ENCODE measurements around the gene ITFG1. TPM values are rescaled to one million over a fixed set of nuclear protein-coding genes. Genes with fewer than 3 reads are reported as not detected.
"Not testable (repeated sequence)": the region's sequence is repeated elsewhere in the genome, so short reads cannot be mapped to it uniquely, and the experiment has no call there.

ITFG1 gene
- total RNA-seq, 2 experiments from 2014 or later, result 18.9 to 27.0 TPM

GRCh38 chr16:47366228-47366627 lies 94.6 kb downstream of the ITFG1 start:
- no peak for DNase-seq
- Mint-ChIP-seq H3K9me3 (ENCODE audit: low read depth) (no peaks in the 10 kb centered on the region), H3K36me3 (ENCODE audit: low read depth) (peaks cover 25% of the 10 kb centered on the region), H3K27me3 (no peaks in the 10 kb centered on the region), H3K4me1 (no peaks in the 10 kb centered on the region), H3K4me3 (no peak overlapping the region), H3K27ac (no peak overlapping the region)
- no peak for ATAC-seq
- CTCF ChIA-PET, result no interaction called here
- POLR2A ChIA-PET, result no interaction called here
- intact Hi-C loops (cut with DNase I, micrococcal nuclease), result no loop called here

DNA sequence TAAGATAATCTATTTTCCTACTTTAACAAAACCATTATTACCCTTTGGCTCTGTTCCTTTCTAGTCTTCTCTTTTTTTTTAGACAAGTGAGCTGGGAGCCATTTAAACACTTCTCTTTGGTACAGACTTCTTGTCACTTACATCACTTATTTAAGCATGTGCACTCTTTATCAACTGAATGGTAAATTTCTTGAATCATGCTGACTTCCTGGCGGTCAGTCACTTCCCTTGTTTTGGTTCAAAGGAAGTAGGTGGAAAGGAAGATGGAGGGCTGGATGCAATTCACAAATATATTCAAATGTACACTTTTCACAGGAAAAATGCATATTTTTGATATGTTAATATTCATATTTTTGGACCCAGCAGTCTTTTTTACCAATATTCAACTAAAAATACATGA lies 97.1 kb downstream of the ITFG1 start:
- Mint-ChIP-seq H3K27ac (no peak overlapping the region), H3K27me3 (no peaks in the 10 kb centered on the region), H3K4me1 (no peaks in the 10 kb centered on the region), H3K4me3 (no peak overlapping the region), H3K36me3 (ENCODE audit: low read depth) (peaks cover 20% of the 10 kb centered on the region), H3K9me3 (ENCODE audit: low read depth) (no peaks in the 10 kb centered on the region)
- ChIA-PET POLR2A (no interaction called here), CTCF (interaction anchor here (1.4 kb wide), 1 partner anchor 326 kb away, joined by 4 read pairs; no protein-coding TSS in a partner anchor)
- ATAC-seq (no peak), DNase-seq (no peak)
- intact Hi-C loops (cut with DNase I, micrococcal nuclease), result no loop called here

GRCh38 chr16:47359478-47359877 lies 101.4 kb downstream of the ITFG1 start:
- Mint-ChIP-seq H3K36me3 (ENCODE audit: low read depth) (peaks cover 31% of the 10 kb centered on the region), H3K9me3 (ENCODE audit: low read depth) (peaks cover 4% of the 10 kb centered on the region), H3K27me3 (no peaks in the 10 kb centered on the region), H3K27ac (no peak overlapping the region), H3K4me3 (no peak overlapping the region), H3K4me1 (no peaks in the 10 kb centered on the region)
- intact Hi-C loops (cut with DNase I, micrococcal nuclease), result no loop called here
- ATAC-seq, result no peak
- CTCF ChIA-PET, result no interaction called here
- POLR2A ChIA-PET, result no interaction called here
- no peak for DNase-seq

DNA sequence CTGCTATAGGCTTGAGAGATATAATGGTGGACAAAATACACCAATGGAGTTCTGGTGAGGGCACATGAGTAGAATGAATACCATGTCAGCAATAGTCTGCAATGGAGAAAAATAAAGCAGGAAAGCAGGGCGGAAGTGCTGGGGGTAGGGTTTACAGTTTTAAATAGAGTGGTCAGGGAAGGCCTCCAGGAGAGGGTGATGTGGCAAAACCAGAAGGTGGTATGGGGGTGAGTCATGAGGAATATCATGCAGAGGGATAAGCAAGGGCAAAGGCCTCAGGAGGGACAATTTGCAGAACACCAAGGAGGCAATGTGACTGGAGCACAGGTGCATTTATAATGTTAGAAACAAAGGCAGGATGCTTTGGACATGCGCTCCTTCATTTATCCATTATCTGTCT lies 102.0 kb downstream of the ITFG1 start:
- intact Hi-C loops (cut with DNase I, micrococcal nuclease), result no loop called here
- Mint-ChIP-seq H3K4me3 (no peak overlapping the region), H3K9me3 (ENCODE audit: low read depth) (peaks cover 6% of the 10 kb centered on the region), H3K27ac (no peak overlapping the region), H3K4me1 (no peaks in the 10 kb centered on the region), H3K27me3 (no peaks in the 10 kb centered on the region), H3K36me3 (ENCODE audit: low read depth) (peaks cover 37% of the 10 kb centered on the region)
- ChIA-PET POLR2A (no interaction called here), CTCF (no interaction called here)
- no peak for DNase-seq
- ATAC-seq, result no peak

- Mint-ChIP-seq H3K36me3 (ENCODE audit: low read depth) (peaks cover 76% of the 10 kb centered on the region), H3K9me3 (ENCODE audit: low read depth) (peaks cover 43% of the 10 kb centered on the region)
- ATAC-seq; POLR2A ChIA-PET; H3K27ac Mint-ChIP-seq; CTCF ChIA-PET; H3K27me3 Mint-ChIP-seq; intact Hi-C loops (cut with DNase I, micrococcal nuclease); H3K4me1 Mint-ChIP-seq; DNase-seq; H3K4me3 Mint-ChIP-seq: not testable (repeated sequence)
These were observed 111.8 kb downstream of the ITFG1 start for GRCh38 chr16:47349029-47349428.

DNA sequence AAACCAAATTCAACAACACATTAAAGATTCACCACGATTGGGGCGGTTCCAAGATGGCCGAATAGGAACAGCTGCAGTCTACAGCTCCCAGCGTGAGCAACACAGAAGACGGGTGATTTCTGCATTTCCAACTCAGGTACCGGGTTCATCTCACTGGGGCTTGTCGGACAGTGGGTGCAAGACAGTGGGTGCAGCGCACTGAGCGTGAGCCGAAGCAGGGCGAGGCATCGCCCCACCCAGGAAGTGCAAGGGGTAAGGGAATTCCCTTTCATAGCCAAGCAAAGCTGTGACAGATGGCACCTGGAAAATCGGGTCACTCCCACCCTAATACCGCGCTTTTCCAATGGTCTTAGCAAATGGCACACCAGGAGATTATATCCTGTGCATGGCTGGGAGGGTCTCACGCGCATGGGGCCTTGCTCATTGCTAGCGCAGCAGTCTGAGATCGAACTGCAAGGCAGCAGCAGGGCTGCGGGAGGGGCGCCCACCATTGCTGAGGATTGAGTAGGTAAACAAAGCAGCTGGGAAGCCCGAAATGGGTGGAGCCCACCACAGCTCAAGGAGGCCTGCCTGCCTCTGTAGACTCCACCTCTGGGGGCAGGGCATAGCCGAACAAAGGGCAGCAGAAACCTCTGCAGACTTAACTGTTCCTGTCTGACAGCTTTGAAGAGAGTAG lies 113.7 kb downstream of the ITFG1 start:
- ATAC-seq; POLR2A ChIA-PET; H3K27ac Mint-ChIP-seq; intact Hi-C loops (cut with DNase I, micrococcal nuclease); H3K4me3 Mint-ChIP-seq; H3K27me3 Mint-ChIP-seq; DNase-seq; CTCF ChIA-PET; H3K4me1 Mint-ChIP-seq: not testable (repeated sequence)
- Mint-ChIP-seq H3K36me3 (ENCODE audit: low read depth) (peaks cover 67% of the 10 kb centered on the region), H3K9me3 (ENCODE audit: low read depth) (peaks cover 35% of the 10 kb centered on the region)

- H3K27me3 Mint-ChIP-seq, result no peaks in the 10 kb centered on the region
- no peak for DNase-seq
- peaks cover 31% of the 10 kb centered on the region for H3K9me3 Mint-ChIP-seq (ENCODE audit: low read depth)
- ATAC-seq, result no peak
- ChIA-PET CTCF (no interaction called here), POLR2A (no interaction called here)
- intact Hi-C loops (cut with DNase I, micrococcal nuclease), result no loop called here
- H3K4me3 Mint-ChIP-seq, result no peak overlapping the region
- peaks cover 55% of the 10 kb centered on the region for H3K36me3 Mint-ChIP-seq (ENCODE audit: low read depth)
- no peak overlapping the region for H3K27ac Mint-ChIP-seq
- no peaks in the 10 kb centered on the region for H3K4me1 Mint-ChIP-seq
These were observed 118.8 kb downstream of the ITFG1 start for GRCh38 chr16:47342055-47342454.

- POLR2A ChIA-PET; DNase-seq; CTCF ChIA-PET; H3K9me3 Mint-ChIP-seq (ENCODE audit: low read depth); intact Hi-C loops (cut with DNase I, micrococcal nuclease); H3K4me3 Mint-ChIP-seq; ATAC-seq; H3K4me1 Mint-ChIP-seq; H3K27me3 Mint-ChIP-seq; H3K27ac Mint-ChIP-seq: not testable (repeated sequence)
- H3K36me3 Mint-ChIP-seq (ENCODE audit: low read depth), result peaks cover 19% of the 10 kb centered on the region
These were observed 130.3 kb downstream of the ITFG1 start for GRCh38 chr16:47330562-47330961.

GRCh38 chr16:47324309-47324708 lies 136.6 kb downstream of the ITFG1 start:
- ATAC-seq; intact Hi-C loops (cut with DNase I, micrococcal nuclease); H3K9me3 Mint-ChIP-seq (ENCODE audit: low read depth); CTCF ChIA-PET; H3K4me3 Mint-ChIP-seq; H3K27me3 Mint-ChIP-seq; POLR2A ChIA-PET; H3K4me1 Mint-ChIP-seq; H3K27ac Mint-ChIP-seq; DNase-seq: not testable (repeated sequence)
- H3K36me3 Mint-ChIP-seq (ENCODE audit: low read depth), result peaks cover 20% of the 10 kb centered on the region

DNA sequence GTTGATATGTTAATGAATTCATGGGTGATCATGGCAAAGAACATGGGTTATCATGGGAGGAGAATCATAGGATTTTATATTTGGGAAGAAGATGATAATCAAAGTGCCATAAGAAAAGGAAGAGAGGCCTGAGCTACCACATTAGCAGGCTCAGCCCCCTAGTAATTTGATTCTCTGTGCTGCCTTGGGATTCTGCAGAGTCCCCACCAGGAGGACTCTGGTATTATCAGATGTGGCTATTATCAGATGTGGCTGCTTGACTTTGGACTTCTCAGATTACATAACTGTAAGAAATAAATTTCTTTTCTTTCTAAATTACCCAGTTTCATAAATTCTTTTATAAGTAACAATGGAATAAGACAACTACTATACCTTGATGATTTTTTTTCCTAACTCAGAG lies 137.6 kb downstream of the ITFG1 start:
- peaks cover 3% of the 10 kb centered on the region for H3K9me3 Mint-ChIP-seq (ENCODE audit: low read depth)
- peaks cover 20% of the 10 kb centered on the region for H3K36me3 Mint-ChIP-seq (ENCODE audit: low read depth)
- H3K4me1 Mint-ChIP-seq, result no peaks in the 10 kb centered on the region
- POLR2A ChIA-PET, result no interaction called here
- H3K27ac Mint-ChIP-seq, result no peak overlapping the region
- no peaks in the 10 kb centered on the region for H3K27me3 Mint-ChIP-seq
- ATAC-seq (no peak), DNase-seq (no peak)
- CTCF ChIA-PET, result no interaction called here
- H3K4me3 Mint-ChIP-seq, result no peak overlapping the region
- intact Hi-C loops (cut with DNase I, micrococcal nuclease), result no loop called here

- H3K36me3 Mint-ChIP-seq (ENCODE audit: low read depth), result peaks cover 11% of the 10 kb centered on the region
- DNase-seq (no peak), ATAC-seq (no peak)
- H3K27ac Mint-ChIP-seq, result no peak overlapping the region
- POLR2A ChIA-PET, result no interaction called here
- CTCF ChIA-PET, result no interaction called here
- H3K4me1 Mint-ChIP-seq, result no peaks in the 10 kb centered on the region
- H3K4me3 Mint-ChIP-seq, result no peak overlapping the region
- no peaks in the 10 kb centered on the region for H3K27me3 Mint-ChIP-seq
- intact Hi-C loops (cut with DNase I, micrococcal nuclease), result no loop called here
- peaks cover 3% of the 10 kb centered on the region for H3K9me3 Mint-ChIP-seq (ENCODE audit: low read depth)
These were observed 140.1 kb downstream of the ITFG1 start for GRCh38 chr16:47320546-47321310.

GRCh38 chr16:47317465-47318240 lies 143.2 kb downstream of the ITFG1 start:
- Mint-ChIP-seq H3K27ac (no peak overlapping the region), H3K4me3 (no peak overlapping the region), H3K9me3 (ENCODE audit: low read depth) (no peaks in the 10 kb centered on the region), H3K36me3 (ENCODE audit: low read depth) (no peaks in the 10 kb centered on the region), H3K4me1 (no peaks in the 10 kb centered on the region), H3K27me3 (no peaks in the 10 kb centered on the region)
- ATAC-seq (no peak), DNase-seq (no peak)
- ChIA-PET CTCF (no interaction called here), POLR2A (no interaction called here)
- intact Hi-C loops (cut with DNase I, micrococcal nuclease), result no loop called here
